HEK293 (cell line): ENCODE measurements around the gene THRSP.

Source experiments
- FEZF1 ChIP-seq: fragments of 450-650 bp; formaldehyde crosslinking; IDR thresholded peaks from 2 replicates; pipeline ENCODE4 v1.5.1; 2016; ENCODE audit warnings: missing biosample characterization, missing genetic modification characterization
- WT1 ChIP-seq: fragments of 450-650 bp; formaldehyde crosslinking; IDR thresholded peaks from 2 replicates; pipeline ENCODE4 v1.5.1; 2016; ENCODE audit warnings: missing biosample characterization, missing genetic modification characterization
- ZBTB10 ChIP-seq: fragments of 450-650 bp; formaldehyde crosslinking; IDR thresholded peaks from 2 replicates; pipeline ENCODE4 v1.5.1; 2016; ENCODE audit warnings: missing biosample characterization, missing genetic modification characterization
- ZBTB11 ChIP-seq: fragments of 450-650 bp; formaldehyde crosslinking; conservative IDR thresholded peaks from 2 replicates; pipeline ENCODE4 v1.5.1; 2016; ENCODE audit warnings: low read depth, missing biosample characterization, missing genetic modification characterization
- ZBTB48 ChIP-seq: fragments of 450-650 bp; formaldehyde crosslinking; IDR thresholded peaks from 2 replicates; pipeline ENCODE4 v1.5.1; 2016; ENCODE audit warnings: missing biosample characterization, missing genetic modification characterization
- ZNF132 ChIP-seq: fragments of 450-650 bp; formaldehyde crosslinking; IDR thresholded peaks from 2 replicates; pipeline ENCODE4 v1.5.1; 2017; ENCODE audit warnings: missing biosample characterization, missing genetic modification characterization, borderline replicate concordance
- ZNF184 ChIP-seq: fragments of 450-650 bp; IDR thresholded peaks from 2 replicates; pipeline ENCODE4 v1.5.1; 2018; ENCODE audit warnings: missing biosample characterization, mild to moderate bottlenecking, missing genetic modification characterization
- ZNF211 ChIP-seq: fragments of 450-650 bp; formaldehyde crosslinking; IDR thresholded peaks from 2 replicates; pipeline ENCODE4 v1.5.1; 2016; ENCODE audit warnings: low read depth, missing biosample characterization, missing genetic modification characterization
- ZNF423 ChIP-seq: fragments of 450-650 bp; formaldehyde crosslinking; IDR thresholded peaks from 2 replicates; pipeline ENCODE4 v1.5.1; 2016; ENCODE audit warnings: missing biosample characterization, missing genetic modification characterization
- ZNF518A ChIP-seq: fragments of 450-650 bp; formaldehyde crosslinking; conservative IDR thresholded peaks from 2 replicates; pipeline ENCODE4 v1.5.1; 2016; ENCODE audit warnings: low read depth, missing biosample characterization, missing genetic modification characterization
- ZNF610 ChIP-seq: fragments of 450-650 bp; formaldehyde crosslinking; IDR thresholded peaks from 2 replicates; pipeline ENCODE4 v1.5.1; 2016; ENCODE audit warnings: missing biosample characterization, missing genetic modification characterization, borderline replicate concordance
- ZNF692 ChIP-seq: fragments of 450-650 bp; formaldehyde crosslinking; IDR thresholded peaks from 2 replicates; pipeline ENCODE4 v1.5.1; 2016; ENCODE audit warnings: missing biosample characterization, missing genetic modification characterization
- ZNF76 ChIP-seq: fragments of 450-650 bp; formaldehyde crosslinking; IDR thresholded peaks from 2 replicates; pipeline ENCODE4; 2016; ENCODE audit warnings: low read depth, missing biosample characterization, missing genetic modification characterization, borderline replicate concordance
- ZNF785 ChIP-seq: fragments of 450-650 bp; formaldehyde crosslinking; IDR thresholded peaks from 2 replicates; pipeline ENCODE4 v1.5.1; 2016; ENCODE audit warnings: missing biosample characterization, missing genetic modification characterization
- TF ChIP-seq, protein P1 (sequence below): fragments of 450-650 bp; formaldehyde crosslinking; IDR thresholded peaks from 2 replicates; pipeline ENCODE4 v1.5.1; 2016; ENCODE audit warnings: missing biosample characterization, missing genetic modification characterization, borderline replicate concordance
- TF ChIP-seq, protein P2 (sequence below): fragments of 450-650 bp; IDR thresholded peaks from 2 replicates; pipeline ENCODE4 v1.5.1; 2018; ENCODE audit warnings: missing biosample characterization, mild to moderate bottlenecking, missing genetic modification characterization
- TF ChIP-seq, protein P3 (sequence below): fragments of 450-650 bp; formaldehyde crosslinking; IDR thresholded peaks from 2 replicates; pipeline ENCODE4 v1.5.1; 2016; ENCODE audit warnings: missing biosample characterization, missing genetic modification characterization, low read depth

The THRSP gene

GRCh38 chr11:78079232-78080083 lies 15.8 kb downstream of the THRSP start, which contains the start of gene NDUFC2 (continued):
- TF ChIP-seq ZNF518A (tag by site-specific recombination): peak; percentile 83
- TF ChIP-seq ZBTB48 (tag by site-specific recombination): peak; percentile 34; the same call in 1 of the 2 replicates
- 0 out of 2 replicates have a peak, but pooled peaks have one; percentile 27 for TF ChIP-seq ZNF785 (tag by site-specific recombination)
- TF ChIP-seq FEZF1 (tag by site-specific recombination): peak; percentile 22; the same call in 1 of the 2 replicates
- TF ChIP-seq, protein P1, sequence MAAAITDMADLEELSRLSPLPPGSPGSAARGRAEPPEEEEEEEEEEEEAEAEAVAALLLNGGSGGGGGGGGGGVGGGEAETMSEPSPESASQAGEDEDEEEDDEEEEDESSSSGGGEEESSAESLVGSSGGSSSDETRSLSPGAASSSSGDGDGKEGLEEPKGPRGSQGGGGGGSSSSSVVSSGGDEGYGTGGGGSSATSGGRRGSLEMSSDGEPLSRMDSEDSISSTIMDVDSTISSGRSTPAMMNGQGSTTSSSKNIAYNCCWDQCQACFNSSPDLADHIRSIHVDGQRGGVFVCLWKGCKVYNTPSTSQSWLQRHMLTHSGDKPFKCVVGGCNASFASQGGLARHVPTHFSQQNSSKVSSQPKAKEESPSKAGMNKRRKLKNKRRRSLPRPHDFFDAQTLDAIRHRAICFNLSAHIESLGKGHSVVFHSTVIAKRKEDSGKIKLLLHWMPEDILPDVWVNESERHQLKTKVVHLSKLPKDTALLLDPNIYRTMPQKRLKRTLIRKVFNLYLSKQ: no peak
- TF ChIP-seq, protein P2, sequence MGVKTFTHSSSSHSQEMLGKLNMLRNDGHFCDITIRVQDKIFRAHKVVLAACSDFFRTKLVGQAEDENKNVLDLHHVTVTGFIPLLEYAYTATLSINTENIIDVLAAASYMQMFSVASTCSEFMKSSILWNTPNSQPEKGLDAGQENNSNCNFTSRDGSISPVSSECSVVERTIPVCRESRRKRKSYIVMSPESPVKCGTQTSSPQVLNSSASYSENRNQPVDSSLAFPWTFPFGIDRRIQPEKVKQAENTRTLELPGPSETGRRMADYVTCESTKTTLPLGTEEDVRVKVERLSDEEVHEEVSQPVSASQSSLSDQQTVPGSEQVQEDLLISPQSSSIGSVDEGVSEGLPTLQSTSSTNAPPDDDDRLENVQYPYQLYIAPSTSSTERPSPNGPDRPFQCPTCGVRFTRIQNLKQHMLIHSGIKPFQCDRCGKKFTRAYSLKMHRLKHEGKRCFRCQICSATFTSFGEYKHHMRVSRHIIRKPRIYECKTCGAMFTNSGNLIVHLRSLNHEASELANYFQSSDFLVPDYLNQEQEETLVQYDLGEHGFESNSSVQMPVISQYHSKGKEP (tag by site-specific recombination): peak; percentile 58; the same call in 1 of the 2 replicates
- peak; percentile 79 for TF ChIP-seq ZNF76 (tag by site-specific recombination)
- 0 out of 2 replicates have a peak, but pooled peaks have one; percentile 27 for TF ChIP-seq ZBTB10 (tag by site-specific recombination)
- peak; percentile 65; the same call in 1 of the 2 replicates for TF ChIP-seq ZNF610
- TF ChIP-seq ZNF211 (tag by site-specific recombination): no peak
- TF ChIP-seq ZNF423: no peak
- TF ChIP-seq ZNF692 (tag by site-specific recombination): peak; percentile 78; the same call in 1 of the 2 replicates
- no peak for TF ChIP-seq ZNF184 (tag by site-specific recombination)
- TF ChIP-seq, protein P3, sequence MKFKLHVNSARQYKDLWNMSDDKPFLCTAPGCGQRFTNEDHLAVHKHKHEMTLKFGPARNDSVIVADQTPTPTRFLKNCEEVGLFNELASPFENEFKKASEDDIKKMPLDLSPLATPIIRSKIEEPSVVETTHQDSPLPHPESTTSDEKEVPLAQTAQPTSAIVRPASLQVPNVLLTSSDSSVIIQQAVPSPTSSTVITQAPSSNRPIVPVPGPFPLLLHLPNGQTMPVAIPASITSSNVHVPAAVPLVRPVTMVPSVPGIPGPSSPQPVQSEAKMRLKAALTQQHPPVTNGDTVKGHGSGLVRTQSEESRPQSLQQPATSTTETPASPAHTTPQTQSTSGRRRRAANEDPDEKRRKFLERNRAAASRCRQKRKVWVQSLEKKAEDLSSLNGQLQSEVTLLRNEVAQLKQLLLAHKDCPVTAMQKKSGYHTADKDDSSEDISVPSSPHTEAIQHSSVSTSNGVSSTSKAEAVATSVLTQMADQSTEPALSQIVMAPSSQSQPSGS: no peak
- TF ChIP-seq ZBTB11: peak; percentile 99
- TF ChIP-seq WT1: peak; percentile 44; the same call in 1 of the 2 replicates
- TF ChIP-seq ZNF132: no peak
